Natural killer cell (primary cell): ENCODE measurements around the gene LPCAT2. TPM values are rescaled to one million over a fixed set of nuclear protein-coding genes. Genes with fewer than 3 reads are reported as not detected.

Experiments
- ATAC-seq, 3 donors: fragments of 150-1000 bp in 2 of 3; fragments of 200-7000 bp in 1 of 3; cut with Tn5 transposase; 1 replicate in 1 of 3; 2 replicates in 2 of 3; pipeline ENCODE4 v1.10.0; 2021; ENCODE audit warnings: mild to moderate bottlenecking in 2 of 3, moderate library complexity in 2 of 3
- DNase-seq, 2 donors: peaks; one replicate each; pipeline versions ENCODE4 v3.0.0 to v3.0.0-alpha.2; 2013 to 2021; ENCODE audit warnings: mixed read lengths in 1 of 2
- H3K27ac ChIP-seq: one replicate; pipeline ENCODE4 v1.5.1; 2013; ENCODE audit warnings: mild to moderate bottlenecking, low read length
- H3K27me3 ChIP-seq: one replicate; pipeline ENCODE4 v1.6.1; 2013; ENCODE audit warnings: low read length; ENCODE audit not compliant: control insufficient read depth, insufficient read depth
- H3K36me3 ChIP-seq: one replicate; pipeline ENCODE4 v1.6.1; 2013; ENCODE audit warnings: low read length; ENCODE audit not compliant: control insufficient read depth, insufficient read depth
- H3K4me1 ChIP-seq: one replicate; pipeline ENCODE4 v1.6.1; 2013; ENCODE audit warnings: low read length; ENCODE audit not compliant: control insufficient read depth, insufficient read depth
- H3K4me3 ChIP-seq: one replicate; pipeline ENCODE4 v1.5.1; 2013; ENCODE audit warnings: low read length
- H3K9me3 ChIP-seq: one replicate; pipeline ENCODE4 v1.6.1; 2013; ENCODE audit warnings: low read length; ENCODE audit not compliant: control insufficient read depth, insufficient read depth
- H3K27ac Mint-ChIP-seq, 2 donors: one replicate each; pipeline ENCODE4 v1.8.0; 2022; ENCODE audit warnings: mild to moderate bottlenecking in 2 of 2, mixed read lengths in 2 of 2, moderate library complexity in 1 of 2
- H3K27me3 Mint-ChIP-seq, 2 donors: one replicate each; pipeline ENCODE4 v1.8.0; 2022; ENCODE audit warnings: low read depth in 2 of 2, mixed read lengths in 2 of 2
- H3K36me3 Mint-ChIP-seq: one replicate; pipeline ENCODE4 v1.8.0; 2022; ENCODE audit warnings: mixed read lengths
- H3K4me1 Mint-ChIP-seq, 2 donors: one replicate each; pipeline ENCODE4 v1.8.0; 2022; ENCODE audit warnings: mixed read lengths in 2 of 2
- H3K4me3 Mint-ChIP-seq: one replicate; pipeline ENCODE4 v1.8.0; 2022; ENCODE audit warnings: mild to moderate bottlenecking, moderate library complexity, mixed read lengths
- H3K9me3 Mint-ChIP-seq, 2 donors: one replicate each; pipeline ENCODE4 v1.8.0; 2022; ENCODE audit warnings: mixed read lengths in 2 of 2
- CTCF ChIP-seq: fragments of 200-600 bp; IDR thresholded peaks from one replicate; pipeline ENCODE4 v1.8.0; 2022; ENCODE audit warnings: antibody characterized with exemption
- whole genome bisulfite sequencing: methylation state at CpG from one replicate; pipeline ENCODE4 v1.1.7; 2013; ENCODE audit warnings: missing lambda C conversion rate; ENCODE audit not compliant: insufficient coverage; 5-methylcytosine and 5-hydroxymethylcytosine counted together
- intact Hi-C: fragments of 100-400 bp; cut with micrococcal nuclease; formaldehyde crosslinking; loops from one replicate; pipeline ENCODE4 v1.14.2; 2022
- total RNA-seq, 4 donors: library from RNA; stranded (reverse); fragments of 120-200 nt in 1 of 4; gene quantifications; one replicate each; pipeline versions ENCODE4 v1.2.3 to v1.2.4, GENCODE V29; 2013 to 2022

LPCAT2 gene
- total RNA-seq, 3 donors from 2014 or later (not counting 1 experiment from before 2014, with no cell fraction given), result 1.6 to 23.5 (median 3.1) TPM

- no peaks in the 10 kb centered on the region for H3K27me3 ChIP-seq
- peaks cover 0 to 4% of the 10 kb centered on the region in 2 donors for H3K9me3 Mint-ChIP-seq
- no peak overlapping the region for H3K27ac ChIP-seq
- H3K9me3 ChIP-seq, result no peaks in the 10 kb centered on the region
- intact Hi-C loops, result no loop called here
- H3K36me3 ChIP-seq, result no peaks in the 10 kb centered on the region
- ATAC-seq, result no peak
- H3K4me1 ChIP-seq, result no peaks in the 10 kb centered on the region
- no peaks in the 10 kb centered on the region for H3K4me1 Mint-ChIP-seq
- H3K27me3 Mint-ChIP-seq, result peaks cover 0 to 5% of the 10 kb centered on the region in 2 donors
- no peak overlapping the region for H3K4me3 Mint-ChIP-seq
- H3K27ac Mint-ChIP-seq, result no peak overlapping the region
- no peak for TF ChIP-seq CTCF
- H3K4me3 ChIP-seq, result no peak overlapping the region
- no peak for DNase-seq
- H3K36me3 Mint-ChIP-seq, result no peaks in the 10 kb centered on the region
Observed at GRCh38 chr16:55559233-55559632, 50.4 kb downstream of the LPCAT2 start.

- H3K36me3 Mint-ChIP-seq, result no peaks in the 10 kb centered on the region
- Histone ChIP-seq H3K4me3 (no peak overlapping the region), H3K27ac (no peak overlapping the region), H3K4me1 (no peaks in the 10 kb centered on the region), H3K27me3 (no peaks in the 10 kb centered on the region), H3K36me3 (no peaks in the 10 kb centered on the region), H3K9me3 (no peaks in the 10 kb centered on the region)
- no peak for TF ChIP-seq CTCF
- no peak overlapping the region for H3K27ac Mint-ChIP-seq
- no peak for ATAC-seq
- H3K4me1 Mint-ChIP-seq, result no peaks in the 10 kb centered on the region
- no peak overlapping the region for H3K4me3 Mint-ChIP-seq
- DNase-seq, result no peak
- peaks cover 0 to 4% of the 10 kb centered on the region in 2 donors for H3K9me3 Mint-ChIP-seq
- 86% methylated on average over 1 of the region's 1 CpG for WGBS
- peaks cover 0 to 5% of the 10 kb centered on the region in 2 donors for H3K27me3 Mint-ChIP-seq
- intact Hi-C loops, result no loop called here
Observed at GRCh38 chr16:55559933-55560516, 51.2 kb downstream of the LPCAT2 start.

GRCh38 chr16:55561319-55561848 is 52.5 kb downstream of the LPCAT2 start:
- no peaks in the 10 kb centered on the region for H3K27me3 ChIP-seq
- Mint-ChIP-seq H3K36me3 (no peaks in the 10 kb centered on the region), H3K27ac (no peak overlapping the region), H3K4me3 (no peak overlapping the region), H3K9me3 (peaks cover 0 to 4% of the 10 kb centered on the region in 2 donors), H3K27me3 (peaks cover 0 to 5% of the 10 kb centered on the region in 2 donors), H3K4me1 (no peaks in the 10 kb centered on the region)
- H3K9me3 ChIP-seq, result no peaks in the 10 kb centered on the region
- DNase-seq, result no peak
- intact Hi-C loops, result no loop called here
- 100% methylated on average over 1 of the region's 2 CpGs for WGBS
- no peak overlapping the region for H3K4me3 ChIP-seq
- ATAC-seq, result no peak
- no peaks in the 10 kb centered on the region for H3K36me3 ChIP-seq
- no peak for TF ChIP-seq CTCF
- H3K4me1 ChIP-seq, result no peaks in the 10 kb centered on the region
- H3K27ac ChIP-seq, result no peak overlapping the region

GRCh38 chr16:55562936-55563335 is 54.1 kb downstream of the LPCAT2 start:
- Mint-ChIP-seq H3K36me3 (no peaks in the 10 kb centered on the region), H3K27me3 (peaks cover 0 to 8% of the 10 kb centered on the region in 2 donors), H3K4me3 (no peak overlapping the region), H3K9me3 (peaks cover 0 to 2% of the 10 kb centered on the region in 2 donors), H3K4me1 (no peaks in the 10 kb centered on the region), H3K27ac (no peak overlapping the region)
- WGBS, result no CpG with 5 or more reads among the region's 1 CpG
- no peaks in the 10 kb centered on the region for H3K4me1 ChIP-seq
- no peak overlapping the region for H3K4me3 ChIP-seq
- intact Hi-C loops, result no loop called here
- ATAC-seq (no peak), DNase-seq (no peak)
- H3K27me3 ChIP-seq, result no peaks in the 10 kb centered on the region
- H3K27ac ChIP-seq, result no peak overlapping the region
- no peaks in the 10 kb centered on the region for H3K36me3 ChIP-seq
- no peak for TF ChIP-seq CTCF
- H3K9me3 ChIP-seq, result no peaks in the 10 kb centered on the region
